Anterior cingulate cortex (tissue), 58 donors: ENCODE results near the gene RPS2.
"Not testable (repeated sequence)": the region's sequence is repeated elsewhere in the genome, so short reads cannot be mapped to it uniquely, and the experiment has no call there.

ENCODE experiments used
- DNase-seq, 58 donors: peaks; one replicate each; lab custom pipeline; 2025; lab: John Stamatoyannopoulos, UW

RPS2 gene

GRCh38 chr16:1946495-1947368 is 17.9 kb downstream of the RPS2 start:
- no peak for DNase-seq

GRCh38 chr16:1945559-1946391 is 18.9 kb downstream of the RPS2 start:
- DNase-seq = no peak

DNA sequence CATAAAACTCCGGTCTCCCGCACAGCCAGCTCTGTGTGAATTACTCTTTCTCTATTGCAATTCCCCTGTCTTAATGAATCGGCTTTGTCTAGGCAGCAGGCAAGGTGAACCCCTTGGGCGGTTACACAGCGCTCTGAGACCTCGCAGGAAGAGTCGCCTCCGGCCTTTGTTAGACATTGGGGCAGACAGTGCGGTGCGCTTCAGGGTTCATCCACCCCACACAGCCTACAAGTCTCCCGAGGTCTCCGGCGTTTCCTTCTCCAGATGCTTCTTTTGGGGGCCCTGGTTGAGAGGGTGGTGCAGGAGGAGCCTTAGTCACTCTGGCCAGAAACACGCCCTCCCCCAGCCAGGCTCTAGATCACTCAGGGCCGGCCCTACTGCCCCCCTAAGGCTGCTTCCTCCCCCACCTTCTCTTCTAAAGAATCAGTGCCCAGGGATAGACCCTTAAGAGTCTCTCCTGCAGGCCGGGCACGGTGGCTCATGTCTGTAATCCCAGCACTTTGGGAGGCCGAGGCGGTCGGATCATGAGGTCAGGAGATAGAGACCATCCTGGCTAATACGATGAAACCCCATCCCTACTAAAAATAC is 19.9 kb downstream of the RPS2 start:
- DNase-seq = no peak

DNA sequence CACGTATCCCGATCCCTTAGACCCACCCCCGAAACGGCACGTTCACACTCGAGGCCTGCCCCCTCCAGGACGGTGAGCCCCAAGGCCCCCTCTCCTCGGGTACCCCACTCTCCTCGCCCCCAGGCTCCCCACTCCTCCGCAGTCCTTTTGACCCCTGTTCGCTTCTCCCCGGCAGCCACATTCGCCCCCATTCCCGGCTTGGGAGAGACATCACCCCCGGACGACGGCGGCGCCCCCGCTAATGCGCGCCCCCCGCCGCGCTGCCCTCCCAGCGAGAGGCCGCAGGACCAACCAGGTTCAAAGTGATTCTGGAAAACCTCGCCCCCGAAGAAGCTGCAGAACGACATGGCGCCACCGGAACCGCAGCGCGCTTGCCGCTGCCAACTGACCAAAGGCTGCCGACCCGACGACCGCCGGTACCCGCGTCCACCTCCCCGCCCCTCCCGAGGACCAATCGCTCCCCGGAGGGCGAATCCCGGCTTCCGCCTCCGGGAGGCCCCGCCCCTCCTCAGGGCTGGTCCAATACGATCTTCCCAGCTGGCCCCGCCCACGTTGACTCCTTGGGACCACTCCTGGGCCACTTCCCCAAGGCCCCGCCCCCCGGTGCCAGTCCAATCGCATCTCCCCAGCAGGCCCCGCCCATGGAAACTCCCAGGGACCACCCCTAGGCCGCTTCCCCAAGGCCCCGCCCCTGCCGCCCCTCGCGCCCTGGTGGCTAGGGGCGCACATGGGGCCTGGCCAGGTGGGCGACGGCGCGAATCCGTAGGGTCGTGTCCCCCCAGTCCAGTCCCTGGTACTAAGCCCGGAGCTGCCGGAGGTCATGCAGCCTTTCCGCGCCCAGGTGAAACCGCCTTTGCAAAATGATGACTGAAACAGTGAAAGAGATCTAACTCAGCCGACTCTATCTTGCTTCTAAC is 21.6 kb downstream of the RPS2 start, which contains the start of gene MSRB1:
Gene MSRB1, minus strand, starts transcription at position 390 of the 917 bp plus-strand sequence. Its CDS starts 43 bp downstream, at position 347.
- DNase-seq = peak; percentile 60 to 100 (median 98)

DNA sequence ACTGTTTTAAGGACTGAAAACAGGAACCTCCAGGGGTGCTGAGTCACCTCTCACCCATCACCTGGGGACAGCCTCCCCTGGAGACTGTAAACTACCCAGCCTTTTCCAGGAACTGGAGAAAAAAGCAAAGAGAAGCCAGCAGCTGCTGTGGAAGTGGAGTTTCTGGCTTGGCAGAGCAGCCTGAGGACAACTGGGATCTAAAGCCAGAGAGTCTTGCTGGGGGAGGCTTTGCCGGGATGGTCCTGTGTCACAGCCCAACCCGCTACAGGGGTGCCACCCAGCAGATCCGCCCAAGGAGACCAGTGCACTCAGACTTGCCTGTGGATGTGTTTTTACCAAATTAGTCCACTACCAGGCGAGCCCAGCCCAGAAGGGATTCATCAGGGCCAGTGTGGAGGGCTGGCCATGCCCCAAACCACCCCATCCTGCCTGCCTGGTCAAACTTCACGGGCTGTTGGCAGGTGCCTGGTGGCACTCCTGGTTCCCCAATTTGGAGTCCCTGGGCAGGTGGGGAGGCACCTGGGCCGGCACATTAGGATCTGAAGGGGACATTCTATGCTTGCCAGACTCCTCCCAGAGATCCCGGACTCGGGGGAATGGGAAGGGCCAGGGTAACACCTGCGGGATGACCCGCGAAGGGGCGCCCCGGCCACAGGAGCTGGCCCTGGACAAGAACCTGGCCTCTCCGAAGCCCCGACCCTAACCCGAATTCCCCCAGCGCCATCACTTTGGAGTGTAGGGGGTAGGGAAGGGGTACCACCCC is 22.4 kb downstream of the RPS2 start:
- DNase-seq = peak in 1 of 58 donors; percentile 9

DNA sequence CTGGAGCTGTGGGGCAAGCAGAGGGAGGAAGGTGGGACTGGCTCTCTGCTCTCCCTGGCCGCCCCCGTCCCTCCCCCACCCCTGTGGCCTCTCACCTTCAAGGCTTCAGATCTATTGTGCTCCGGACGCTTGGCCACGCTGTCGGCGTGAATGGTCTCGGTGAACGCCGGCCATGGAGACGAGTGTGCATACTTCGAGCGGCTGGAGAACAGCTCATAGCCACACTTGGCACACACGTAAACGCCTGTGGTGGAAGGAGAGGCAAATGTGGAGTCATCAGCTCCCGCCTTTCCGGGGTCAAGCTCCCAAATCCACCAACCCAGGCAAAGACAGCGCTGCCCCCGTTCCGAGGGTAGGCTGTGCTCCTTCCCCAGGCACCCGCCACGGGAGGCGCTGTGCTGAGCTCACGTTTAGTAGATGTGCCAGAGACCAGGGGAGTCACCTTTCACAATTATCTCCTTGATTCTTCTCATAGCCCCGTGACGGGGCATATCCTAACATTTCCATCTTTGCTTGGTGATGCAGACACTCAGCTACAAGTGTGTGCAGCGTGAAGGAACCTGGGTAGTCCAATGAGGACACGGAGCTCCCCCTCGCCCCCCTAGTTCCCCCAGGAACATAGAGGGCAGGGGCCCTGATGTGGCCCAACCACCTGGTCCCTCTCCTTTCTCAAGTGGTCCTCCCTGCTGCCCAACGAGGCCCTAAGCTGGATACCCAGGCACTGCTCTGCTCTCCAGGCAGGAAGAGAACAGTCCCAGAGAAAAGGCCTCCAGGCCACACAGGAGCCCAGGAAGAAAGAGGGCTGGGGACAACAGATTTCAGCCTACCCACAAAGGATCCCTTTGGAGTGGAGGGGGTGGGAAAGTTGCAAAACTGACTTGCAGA is 23.2 kb downstream of the RPS2 start:
- no peak for DNase-seq

DNA sequence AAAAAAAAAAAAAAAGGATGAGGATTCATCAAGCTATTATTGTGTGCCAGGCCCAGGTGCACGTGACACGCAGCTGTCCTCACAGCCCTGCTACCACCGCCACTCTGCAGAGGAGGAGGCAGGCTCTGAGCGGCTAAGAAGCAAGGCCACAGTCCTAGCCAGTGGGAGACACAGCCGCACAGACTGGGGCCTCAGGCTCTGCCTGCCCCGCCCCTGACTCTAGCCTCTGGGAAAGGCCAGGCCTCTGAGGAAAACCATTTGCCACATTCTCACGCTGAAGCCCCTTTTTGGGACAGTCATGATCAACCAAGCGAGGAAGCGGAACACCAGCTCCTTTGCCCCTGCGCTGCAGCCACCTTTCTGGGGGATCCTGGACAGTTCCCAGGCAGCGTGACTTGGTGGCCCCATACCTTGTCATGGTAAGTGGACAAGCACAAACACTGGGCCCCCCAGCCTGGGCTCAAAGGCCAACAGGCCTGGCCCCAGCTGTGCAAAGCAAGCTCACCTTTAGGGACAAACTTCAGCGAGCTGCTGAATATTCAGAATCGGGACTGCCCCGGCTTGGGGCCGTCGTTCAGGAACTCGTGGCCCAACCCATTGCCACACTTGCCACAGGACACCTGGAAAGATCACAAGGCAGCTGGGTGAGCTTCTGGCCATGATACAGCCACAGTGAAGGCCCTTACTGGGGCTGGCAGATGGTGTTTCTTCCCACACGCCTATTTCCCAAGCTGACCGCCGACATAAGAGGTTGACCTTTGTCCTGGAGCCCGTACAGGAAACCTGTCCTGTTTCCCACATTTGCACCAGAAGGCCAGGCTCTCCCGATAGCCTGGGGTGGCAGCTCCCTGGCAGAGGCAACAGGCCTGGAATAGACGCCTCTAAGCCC is 24.1 kb downstream of the RPS2 start:
- no peak for DNase-seq

- not testable (repeated sequence) for DNase-seq
Measured at GRCh38 chr16:1939833-1940232, 24.8 kb downstream of the RPS2 start.

GRCh38 chr16:1938910-1939309 is 25.7 kb downstream of the RPS2 start:
- no peak for DNase-seq

DNA sequence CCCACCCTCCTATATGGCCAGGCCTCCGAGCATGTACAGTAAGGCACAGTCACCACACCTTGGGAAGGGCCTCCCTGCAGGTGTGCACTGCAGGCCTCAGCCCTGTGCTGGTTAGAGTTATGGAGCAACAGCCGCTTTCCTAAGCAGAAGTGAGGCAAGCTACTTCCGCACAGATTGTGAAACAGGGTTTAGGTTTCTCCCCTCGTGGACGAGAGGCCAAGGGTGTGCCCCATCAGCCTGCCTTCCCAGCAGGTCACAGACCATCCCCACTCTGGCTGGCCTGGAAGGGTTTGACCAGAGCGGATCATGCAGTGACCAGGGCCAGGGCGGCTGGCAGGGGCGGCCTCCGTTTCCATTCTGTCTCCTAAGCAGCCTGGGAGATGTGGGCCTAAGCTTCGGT is 26.3 kb downstream of the RPS2 start:
- no peak for DNase-seq

- no peak for DNase-seq
Measured at GRCh38 chr16:1936945-1937479, 27.6 kb downstream of the RPS2 start.

GRCh38 chr16:1933097-1933661 is 31.4 kb downstream of the RPS2 start:
- no peak for DNase-seq

DNA sequence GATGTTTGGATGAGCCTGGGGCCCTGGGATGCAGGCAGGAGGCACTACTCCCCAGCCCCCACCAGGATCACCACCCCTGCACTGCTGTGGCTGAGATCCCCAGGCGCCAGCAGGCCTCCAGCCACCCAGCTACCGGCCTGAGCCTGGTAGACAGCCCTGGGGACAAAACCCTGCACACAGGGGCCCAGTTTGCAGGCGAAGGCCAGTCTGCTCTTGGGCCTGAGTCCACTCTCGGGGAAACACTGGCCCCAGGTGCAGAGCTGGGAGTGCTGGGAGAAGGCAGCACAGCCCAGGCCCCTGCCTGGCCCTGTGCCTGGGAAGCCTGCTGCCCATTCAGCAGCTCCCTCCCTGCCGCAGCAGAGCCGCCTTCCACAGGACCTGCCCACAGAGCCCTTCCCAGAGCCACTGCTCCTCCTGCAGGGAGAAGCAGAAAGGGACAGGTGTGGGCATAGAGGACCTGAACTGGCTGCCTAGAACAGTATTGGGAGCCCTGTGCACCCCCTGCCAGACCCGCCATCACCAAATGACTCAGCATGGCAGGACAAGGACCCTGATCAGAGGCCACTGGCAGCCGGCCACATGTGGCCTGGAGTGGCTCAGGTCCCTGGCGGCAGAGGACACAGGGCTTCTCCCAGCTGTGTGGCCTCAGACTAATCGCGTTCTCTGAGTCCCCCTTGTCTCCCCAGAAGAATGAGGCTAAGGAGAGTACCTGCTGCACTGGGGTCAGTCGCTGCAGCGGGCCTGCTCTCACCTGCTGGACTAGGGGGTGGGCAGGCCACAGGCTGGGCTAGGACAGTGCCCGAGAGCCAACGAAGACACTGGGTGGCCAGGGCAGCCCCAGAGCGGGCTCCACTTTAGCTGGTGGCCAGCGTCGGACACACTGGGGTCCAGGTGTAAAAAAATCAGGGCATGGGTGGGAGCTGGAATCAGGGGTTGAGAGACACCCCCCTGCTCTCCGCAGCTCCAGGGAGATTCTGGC is 32.3 kb downstream of the RPS2 start:
- no peak for DNase-seq

GRCh38 chr16:1930338-1930720 is 34.3 kb downstream of the RPS2 start:
- no peak for DNase-seq
